Thymus (tissue), 11 donors: ENCODE data around the gene ULBP2. TPM values are rescaled to one million over a fixed set of nuclear protein-coding genes. Genes with fewer than 3 reads are reported as not detected.
"Not testable (repeated sequence)": the region's sequence is repeated elsewhere in the genome, so short reads cannot be mapped to it uniquely, and the experiment has no call there.

ENCODE experiments used
- DNase-seq, 9 donors: peaks; one replicate each; pipeline ENCODE4 v3.0.0-alpha.2; 2013; ENCODE audit warnings: low spot score in 9 of 9, low read depth in 6 of 9, missing footprints in 1 of 9
- H3K27ac ChIP-seq, 2 donors: one replicate each; pipeline ENCODE4 v1.5.1; 2013; ENCODE audit warnings: control low read depth in 1 of 2, low read depth in 1 of 2, low read length in 1 of 2, mild to moderate bottlenecking in 1 of 2, moderate library complexity in 1 of 2
- H3K27me3 ChIP-seq, 2 donors: one replicate each; pipeline ENCODE4 v1.5.1; 2013; ENCODE audit warnings: low read length in 1 of 2; ENCODE audit not compliant: control insufficient read depth in 2 of 2, insufficient read depth in 1 of 2
- H3K36me3 ChIP-seq, 2 donors: one replicate each; pipeline ENCODE4 v1.5.1; 2013; ENCODE audit warnings: low read length in 1 of 2, mild to moderate bottlenecking in 1 of 2, moderate library complexity in 1 of 2; ENCODE audit not compliant: control insufficient read depth in 2 of 2, insufficient read depth in 2 of 2
- H3K4me1 ChIP-seq, 2 donors: one replicate each; pipeline ENCODE4 v1.5.1; 2013; ENCODE audit warnings: low read length in 2 of 2; ENCODE audit not compliant: control insufficient read depth in 2 of 2, insufficient read depth in 2 of 2
- H3K4me3 ChIP-seq, 2 donors: one replicate each; pipeline ENCODE4 v1.5.1; 2013; ENCODE audit warnings: low read length in 2 of 2, control low read depth in 1 of 2, mild to moderate bottlenecking in 1 of 2
- H3K9me3 ChIP-seq, 2 donors: one replicate each; pipeline ENCODE4 v1.5.1; 2013; ENCODE audit warnings: low read length in 1 of 2, mild to moderate bottlenecking in 1 of 2; ENCODE audit not compliant: control insufficient read depth in 2 of 2, insufficient read depth in 1 of 2
- WGBS: extraction: QIAGEN DNeasy Blood & Tissue Kit; methylation state at CpG from one replicate; pipeline ENCODE4 v1.1.7; 2013; 5-methylcytosine and 5-hydroxymethylcytosine counted together
- polyA plus RNA-seq: library from polyadenylated mRNA; stranded (reverse); fragments of 200-250 nt; gene quantifications from one replicate; pipeline ENCODE4 v1.2.3, GENCODE V29; 2013
- total RNA-seq: library from RNA; stranded (reverse); fragments of 120-200 nt; gene quantifications from one replicate; pipeline ENCODE4 v1.2.4, GENCODE V29; 2013
- donor health status: healthy.

Gene ULBP2
- total and polyA plus RNA-seq, 2 donors: 0.66 to 2.3 TPM

DNA sequence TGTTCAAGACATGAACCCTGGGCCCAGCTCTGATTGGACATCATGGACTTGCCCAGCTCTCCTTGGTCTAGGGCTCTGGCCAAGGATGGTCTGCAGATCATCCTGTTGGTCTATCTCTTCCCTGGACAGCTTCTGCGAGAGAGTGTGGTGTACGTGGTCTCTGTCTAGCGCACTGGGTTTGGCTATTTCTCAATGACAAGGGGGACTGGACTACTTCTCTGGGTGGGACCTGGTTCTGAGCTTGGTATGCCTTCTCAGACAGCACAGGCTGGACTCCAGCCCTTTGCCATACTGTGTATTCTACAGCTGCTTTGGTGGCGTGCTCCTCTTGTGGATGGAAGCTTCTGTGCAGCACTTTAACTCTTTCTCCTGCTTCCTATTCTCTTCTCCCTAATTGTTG, 35.4 kb upstream of the ULBP2 start:
- Histone ChIP-seq H3K9me3 (peaks cover 3 to 21% of the 10 kb centered on the region in 2 donors), H3K36me3 (no peaks in the 10 kb centered on the region), H3K4me1 (no peaks in the 10 kb centered on the region), H3K27me3 (peaks cover 0 to 8% of the 10 kb centered on the region in 2 donors), H3K4me3 (no peak overlapping the region), H3K27ac (no peak overlapping the region)
- DNase-seq: no peak
- WGBS: 98% methylated on average over 4 of the region's 4 CpGs

DNA sequence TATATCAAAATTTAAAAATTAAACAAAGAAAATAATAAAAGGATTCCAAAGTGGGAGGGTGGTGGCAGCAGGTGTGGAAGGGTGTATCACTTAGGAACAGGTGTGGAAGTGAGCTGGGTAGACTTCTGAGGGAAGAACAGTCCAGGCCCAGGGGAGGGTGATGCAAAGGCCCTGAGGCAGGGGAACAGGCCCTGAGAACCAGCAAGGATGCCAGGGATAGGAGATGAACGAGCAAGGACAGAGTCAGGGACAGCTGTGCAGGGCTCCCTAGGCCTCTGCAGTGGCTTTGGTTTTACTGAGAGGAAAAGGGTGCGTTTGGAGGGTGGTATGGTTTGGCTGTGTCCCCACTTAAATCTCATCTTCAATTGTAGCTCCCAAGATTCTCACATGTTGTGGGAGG, 34.5 kb upstream of the ULBP2 start:
- peaks cover 3 to 21% of the 10 kb centered on the region in 2 donors for H3K9me3 ChIP-seq
- H3K27ac ChIP-seq: no peak overlapping the region
- no peak overlapping the region for H3K4me3 ChIP-seq
- H3K4me1 ChIP-seq: no peaks in the 10 kb centered on the region
- 94% methylated on average over 2 of the region's 2 CpGs for WGBS
- DNase-seq: no peak
- H3K27me3 ChIP-seq: peaks cover 0 to 8% of the 10 kb centered on the region in 2 donors
- no peaks in the 10 kb centered on the region for H3K36me3 ChIP-seq

DNA sequence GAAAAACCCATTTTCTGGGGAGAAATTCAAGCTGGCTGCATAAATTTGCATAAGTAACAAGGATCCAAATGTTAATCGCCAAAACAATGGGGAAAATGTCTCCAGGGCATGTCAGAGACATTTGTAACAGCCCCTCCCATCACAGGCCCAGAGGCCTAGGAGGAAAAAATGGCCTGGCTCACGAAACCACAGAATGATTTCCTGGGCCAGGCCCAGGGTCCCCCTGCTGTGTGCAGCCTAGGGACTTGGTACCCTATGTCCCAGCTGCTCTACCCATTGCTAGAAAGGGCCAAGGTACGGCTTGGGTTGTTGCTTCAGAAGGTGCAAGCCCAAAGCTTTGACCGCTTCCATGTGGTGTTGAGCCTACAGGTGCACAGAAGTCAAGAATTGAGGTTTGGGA, 33.3 kb upstream of the ULBP2 start:
- H3K4me1 ChIP-seq, DNase-seq, H3K4me3 ChIP-seq, H3K36me3 ChIP-seq, H3K27ac ChIP-seq, H3K27me3 ChIP-seq: not testable (repeated sequence)
- H3K9me3 ChIP-seq: peaks cover 3 to 21% of the 10 kb centered on the region in 2 donors
- whole genome bisulfite sequencing: 85% methylated on average over 4 of the region's 4 CpGs

DNA sequence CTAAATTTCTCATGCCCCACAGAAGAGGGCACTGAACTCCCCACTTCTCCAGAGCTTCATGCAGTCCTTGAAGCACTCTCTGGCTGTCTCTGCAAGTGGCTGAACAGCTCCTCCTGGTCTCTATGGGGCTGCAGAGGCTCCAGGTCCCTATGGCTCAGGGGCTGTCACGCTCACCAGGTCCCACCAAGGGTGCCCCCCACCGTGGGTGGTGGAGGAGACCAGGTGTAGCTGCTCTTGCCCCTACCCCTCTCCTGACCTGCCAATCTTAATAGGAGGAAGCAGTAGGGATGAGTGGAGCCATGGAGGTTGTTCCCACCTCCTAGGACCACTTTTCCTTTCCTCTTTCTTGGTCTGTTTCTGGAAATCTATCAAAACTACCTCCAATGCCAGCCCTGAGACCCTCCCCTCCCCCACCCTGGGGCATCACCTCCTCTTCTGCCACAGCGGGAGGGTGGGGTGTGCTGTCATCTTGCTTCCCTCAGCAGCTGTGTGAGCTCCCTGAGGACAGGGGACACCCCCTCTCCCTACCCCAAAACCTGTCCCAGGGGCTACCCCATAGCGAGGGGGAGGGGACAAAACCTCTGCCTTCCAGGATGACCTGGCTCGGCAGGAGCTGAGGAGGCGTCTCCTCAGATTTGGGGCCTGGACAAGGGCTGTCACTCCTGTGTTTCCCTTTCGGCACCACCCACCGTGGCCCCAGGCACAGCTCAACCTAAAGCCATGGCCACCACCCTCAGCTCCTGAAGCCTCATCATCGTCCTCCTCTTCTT, 31.9 kb upstream of the ULBP2 start:
- Histone ChIP-seq H3K4me3 (no peak overlapping the region), H3K27me3 (peaks cover 0 to 6% of the 10 kb centered on the region in 2 donors), H3K9me3 (peaks cover 3 to 21% of the 10 kb centered on the region in 2 donors), H3K27ac (no peak overlapping the region), H3K36me3 (no peaks in the 10 kb centered on the region), H3K4me1 (no peaks in the 10 kb centered on the region)
- DNase-seq: no peak
- 96% methylated on average over 9 of the region's 9 CpGs for WGBS

DNA sequence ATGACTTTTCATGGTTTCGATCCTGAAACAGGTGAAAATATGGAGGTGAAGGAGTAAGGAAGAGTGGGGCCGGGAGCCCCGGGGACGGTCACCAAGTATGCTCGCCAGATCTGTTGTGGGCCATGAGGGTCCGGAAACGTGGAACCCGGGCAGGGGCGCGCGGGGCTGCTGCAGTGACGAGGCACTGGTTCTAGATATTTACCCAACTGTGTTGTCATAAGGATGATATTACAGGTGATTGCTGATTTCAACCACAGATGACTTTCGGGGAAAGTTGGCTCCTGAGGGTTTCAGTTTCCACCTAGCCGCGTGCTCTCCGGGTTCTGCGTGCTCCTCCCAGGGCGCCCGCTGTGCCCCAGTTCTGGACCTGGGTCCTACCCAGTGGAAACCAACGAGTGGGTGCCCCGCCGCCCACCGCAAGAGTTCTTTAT, 31.1 kb upstream of the ULBP2 start:
- Histone ChIP-seq H3K9me3 (peaks cover 3 to 21% of the 10 kb centered on the region in 2 donors), H3K36me3 (no peaks in the 10 kb centered on the region), H3K4me1 (no peaks in the 10 kb centered on the region), H3K27ac (no peak overlapping the region), H3K4me3 (no peak overlapping the region), H3K27me3 (peaks cover 0 to 7% of the 10 kb centered on the region in 2 donors)
- WGBS: 96% methylated on average over 23 of the region's 23 CpGs
- no peak for DNase-seq

DNA sequence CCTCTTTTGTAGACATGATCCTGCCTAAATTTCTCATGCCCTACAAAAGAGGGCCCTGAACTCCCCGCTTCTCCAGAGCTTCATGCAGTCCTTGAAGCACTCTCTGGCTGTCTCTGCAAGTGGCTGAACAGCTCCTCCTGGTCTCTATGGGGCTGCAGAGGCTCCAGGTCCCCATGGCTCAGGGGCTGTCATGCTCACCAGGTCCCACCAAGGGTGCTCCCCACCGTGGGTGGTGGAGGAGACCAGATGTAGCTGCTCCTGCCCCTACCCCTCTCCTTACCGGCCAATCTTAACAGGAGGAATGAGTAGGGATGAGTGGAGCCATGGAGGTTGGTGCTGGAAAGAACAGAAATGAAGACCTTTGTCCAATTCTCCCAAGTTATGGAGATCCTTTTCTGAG, 29.1 kb upstream of the ULBP2 start:
- not testable (repeated sequence) for DNase-seq, H3K4me1 ChIP-seq, H3K4me3 ChIP-seq, H3K36me3 ChIP-seq, H3K27ac ChIP-seq
- Histone ChIP-seq H3K9me3 (peaks cover 3 to 21% of the 10 kb centered on the region in 2 donors), H3K27me3 (peaks cover 0 to 16% of the 10 kb centered on the region in 2 donors)
- WGBS: 86% methylated on average over 3 of the region's 3 CpGs

DNA sequence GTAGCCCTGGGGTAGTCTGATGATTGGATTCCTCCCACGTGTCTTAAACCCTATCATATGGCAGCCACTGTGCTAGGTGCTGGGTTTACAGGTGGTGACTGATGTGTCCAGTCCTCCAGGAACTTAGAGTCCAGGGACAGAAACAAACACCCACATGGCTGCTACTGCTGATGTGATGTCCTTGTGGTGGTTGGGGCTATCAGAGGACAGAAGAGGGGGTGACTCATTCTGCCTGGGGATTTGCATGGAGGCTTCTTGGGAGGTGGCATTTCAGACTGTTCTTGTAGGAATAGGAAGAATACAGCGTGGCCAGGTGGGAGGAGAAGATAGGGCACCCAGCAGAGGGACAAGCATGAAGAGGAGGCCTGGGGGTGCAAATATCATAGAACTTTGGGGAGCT, 28.7 kb upstream of the ULBP2 start:
- DNase-seq: no peak
- peaks cover 0 to 17% of the 10 kb centered on the region in 2 donors for H3K27me3 ChIP-seq
- no peak overlapping the region for H3K27ac ChIP-seq
- peaks cover 3 to 21% of the 10 kb centered on the region in 2 donors for H3K9me3 ChIP-seq
- H3K4me3 ChIP-seq: no peak overlapping the region
- H3K36me3 ChIP-seq: no peaks in the 10 kb centered on the region
- 84% methylated on average over 2 of the region's 2 CpGs for whole genome bisulfite sequencing
- H3K4me1 ChIP-seq: no peaks in the 10 kb centered on the region

DNA sequence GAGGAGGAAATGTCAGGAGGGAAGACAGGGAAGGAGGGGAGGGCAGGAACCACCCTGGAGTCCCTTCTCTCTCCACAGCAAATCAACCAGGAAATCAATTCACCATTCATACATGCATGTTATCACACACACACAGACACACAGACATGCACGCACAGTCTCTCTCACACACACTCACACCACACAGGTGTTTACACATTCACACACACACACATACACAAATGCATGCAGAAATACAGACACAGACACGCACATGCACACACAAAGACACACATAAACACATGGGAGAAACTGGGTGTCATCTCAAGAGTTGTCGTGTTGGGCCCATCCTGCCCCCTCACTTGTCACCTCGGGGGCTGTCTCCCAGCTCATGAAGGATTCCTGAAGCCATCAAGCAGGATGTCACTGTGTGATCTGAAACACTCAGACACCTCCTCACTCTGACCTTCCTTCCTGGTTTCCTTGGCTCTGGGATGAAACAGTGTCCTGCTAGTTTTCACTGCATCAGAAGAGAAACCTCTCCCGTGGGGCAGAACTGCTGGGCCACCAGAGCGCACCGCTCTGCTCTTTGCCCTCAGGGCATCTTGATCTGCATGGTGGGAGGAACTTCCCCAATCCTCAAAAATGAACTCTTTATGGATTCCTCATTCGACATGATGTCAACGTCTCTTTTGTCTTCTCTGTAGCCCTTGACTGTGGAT, 28.1 kb upstream of the ULBP2 start:
- no peak for DNase-seq
- 77% methylated on average over 9 of the region's 9 CpGs for WGBS
- Histone ChIP-seq H3K27me3 (peaks cover 0 to 23% of the 10 kb centered on the region in 2 donors), H3K36me3 (no peaks in the 10 kb centered on the region), H3K9me3 (peaks cover 3 to 17% of the 10 kb centered on the region in 2 donors), H3K27ac (no peak overlapping the region), H3K4me3 (no peak overlapping the region), H3K4me1 (no peaks in the 10 kb centered on the region)
